Calu3 (cell line): ENCODE measurements around the gene PDE4B. TPM values are rescaled to one million over a fixed set of nuclear protein-coding genes. Genes with fewer than 3 reads are reported as not detected.

ENCODE experiments used
- BruUV-seq: library from RNA; stranded (reverse); fragments of 400-500 nt; replicated peaks from 2 replicates; lab custom pipeline; 2021; lab: Mats Ljungman, UMichigan
- CTCF ChIA-PET: fragments of 300-600 bp; sonication (Branson Sonifier 250); formaldehyde crosslinking; loops from one replicate; lab custom pipeline; 2022; ENCODE audit warnings: antibody characterized with exemption; lab: Charles Lee
- DNase-seq: peaks from one replicate; pipeline ENCODE4 v3.0.0; 2022
- H3K27ac Mint-ChIP-seq: one replicate; pipeline ENCODE4 v1.8.0; 2022; ENCODE audit warnings: mixed read lengths; ENCODE audit not compliant: unreplicated experiment
- H3K27me3 Mint-ChIP-seq: one replicate; pipeline ENCODE4 v1.8.0; 2022; ENCODE audit warnings: mixed read lengths; ENCODE audit not compliant: unreplicated experiment
- H3K36me3 Mint-ChIP-seq: one replicate; pipeline ENCODE4 v1.8.0; 2022; ENCODE audit warnings: mild to moderate bottlenecking, moderate library complexity, mixed read lengths; ENCODE audit not compliant: insufficient read depth, unreplicated experiment
- H3K4me1 Mint-ChIP-seq: one replicate; pipeline ENCODE4 v1.8.0; 2022; ENCODE audit warnings: mild to moderate bottlenecking, low read depth, mixed read lengths; ENCODE audit not compliant: unreplicated experiment
- H3K4me3 Mint-ChIP-seq: one replicate; pipeline ENCODE4 v1.8.0; 2022; ENCODE audit warnings: mild to moderate bottlenecking, low read depth, moderate library complexity, mixed read lengths; ENCODE audit not compliant: unreplicated experiment
- H3K9me3 Mint-ChIP-seq: one replicate; pipeline ENCODE4 v1.8.0; 2022; ENCODE audit warnings: low read depth, mixed read lengths; ENCODE audit not compliant: unreplicated experiment
- intact Hi-C: fragments of 100-400 bp; cut with micrococcal nuclease; formaldehyde crosslinking; loops from one replicate; pipeline ENCODE4 v1.10.0; 2022; ENCODE audit not compliant: unreplicated experiment
- total RNA-seq: library from RNA; stranded (reverse); gene quantifications from 2 replicates; pipeline ENCODE4 v1.2.3, GENCODE V29; 2022
- TF ChIP-seq, protein P1 (sequence below): fragments of 200-600 bp; IDR thresholded peaks from one replicate; pipeline ENCODE4 v1.8.0; 2022; ENCODE audit warnings: antibody characterized with exemption; ENCODE audit not compliant: unreplicated experiment

PDE4B gene
- total RNA-seq, 1 experiment from 2014 or later, result 2.9 TPM

DNA sequence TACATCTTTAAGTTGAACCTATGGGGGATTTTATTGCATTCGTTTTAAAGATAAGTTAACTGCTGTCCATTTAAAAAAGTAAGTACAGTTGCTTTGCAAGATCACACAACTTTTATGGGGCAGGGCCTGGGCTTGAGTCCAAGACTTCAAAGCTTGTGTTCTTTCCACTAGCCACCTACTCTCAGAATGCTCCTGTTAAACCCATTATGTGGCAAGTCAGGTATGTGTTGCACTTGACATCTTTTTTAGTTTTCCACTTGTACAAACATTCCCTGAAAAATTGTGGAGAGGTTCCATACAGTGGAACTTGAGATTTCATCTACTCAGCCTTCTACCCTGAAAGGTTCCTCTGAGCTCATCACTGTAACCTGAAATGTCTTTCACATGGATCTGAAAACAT lies 505.8 kb downstream of the PDE4B start:
- intact Hi-C loops, result no loop called here
- Mint-ChIP-seq H3K27me3 (no peaks in the 10 kb centered on the region), H3K9me3 (no peaks in the 10 kb centered on the region), H3K36me3 (peaks cover 4% of the 10 kb centered on the region), H3K4me3 (no peak overlapping the region), H3K27ac (peak overlapping the region; percentile 18), H3K4me1 (peaks cover 59% of the 10 kb centered on the region)
- CTCF ChIA-PET, result interaction anchor here (0.7 kb wide), 1 partner anchor 90 kb away, joined by 3 read pairs; no protein-coding TSS in a partner anchor
- peak; percentile 44 for DNase-seq
- no TSS peak for BruUV-seq
- TF ChIP-seq, protein P1, sequence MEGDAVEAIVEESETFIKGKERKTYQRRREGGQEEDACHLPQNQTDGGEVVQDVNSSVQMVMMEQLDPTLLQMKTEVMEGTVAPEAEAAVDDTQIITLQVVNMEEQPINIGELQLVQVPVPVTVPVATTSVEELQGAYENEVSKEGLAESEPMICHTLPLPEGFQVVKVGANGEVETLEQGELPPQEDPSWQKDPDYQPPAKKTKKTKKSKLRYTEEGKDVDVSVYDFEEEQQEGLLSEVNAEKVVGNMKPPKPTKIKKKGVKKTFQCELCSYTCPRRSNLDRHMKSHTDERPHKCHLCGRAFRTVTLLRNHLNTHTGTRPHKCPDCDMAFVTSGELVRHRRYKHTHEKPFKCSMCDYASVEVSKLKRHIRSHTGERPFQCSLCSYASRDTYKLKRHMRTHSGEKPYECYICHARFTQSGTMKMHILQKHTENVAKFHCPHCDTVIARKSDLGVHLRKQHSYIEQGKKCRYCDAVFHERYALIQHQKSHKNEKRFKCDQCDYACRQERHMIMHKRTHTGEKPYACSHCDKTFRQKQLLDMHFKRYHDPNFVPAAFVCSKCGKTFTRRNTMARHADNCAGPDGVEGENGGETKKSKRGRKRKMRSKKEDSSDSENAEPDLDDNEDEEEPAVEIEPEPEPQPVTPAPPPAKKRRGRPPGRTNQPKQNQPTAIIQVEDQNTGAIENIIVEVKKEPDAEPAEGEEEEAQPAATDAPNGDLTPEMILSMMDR, result no peak

DNA sequence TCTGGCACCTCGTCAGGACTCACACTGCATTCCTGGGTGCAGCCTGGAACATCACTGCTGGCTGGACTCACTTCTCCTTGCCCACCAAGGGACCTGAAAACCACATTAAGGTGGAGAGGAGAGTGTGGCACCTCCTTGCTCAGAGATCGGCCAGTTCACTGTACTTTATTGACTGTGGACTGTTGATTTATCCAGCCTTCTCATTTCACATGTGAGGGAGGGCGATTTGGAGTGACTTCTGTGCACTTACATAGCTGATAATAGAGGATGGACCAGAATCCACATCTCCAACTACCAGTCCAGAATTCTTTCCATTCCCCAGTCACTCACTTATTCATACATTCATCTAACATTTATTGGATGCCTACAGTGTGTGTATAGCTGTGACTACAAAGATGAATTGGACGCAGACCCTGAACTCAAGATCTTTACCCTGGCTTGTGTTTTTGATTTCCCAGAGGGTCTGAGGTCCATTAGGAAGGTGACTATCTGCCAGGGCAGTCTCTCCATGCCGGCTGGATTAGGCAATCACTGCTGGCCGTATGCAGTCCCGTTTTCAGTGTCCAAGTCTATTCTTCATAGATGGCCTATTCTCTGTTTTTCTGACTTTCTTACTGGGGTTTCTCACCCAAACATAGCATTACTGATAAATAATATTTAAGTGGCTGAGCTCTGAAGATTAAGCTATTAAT lies 507.7 kb downstream of the PDE4B start:
- no peak for DNase-seq
- intact Hi-C loops, result no loop called here
- TF ChIP-seq, protein P1, result no peak
- CTCF ChIA-PET, result no interaction called here
- Mint-ChIP-seq H3K4me3 (no peak overlapping the region), H3K36me3 (peaks cover 4% of the 10 kb centered on the region), H3K9me3 (no peaks in the 10 kb centered on the region), H3K4me1 (peaks cover 54% of the 10 kb centered on the region), H3K27ac (no peak overlapping the region), H3K27me3 (no peaks in the 10 kb centered on the region)
- BruUV-seq, result no TSS peak

DNA sequence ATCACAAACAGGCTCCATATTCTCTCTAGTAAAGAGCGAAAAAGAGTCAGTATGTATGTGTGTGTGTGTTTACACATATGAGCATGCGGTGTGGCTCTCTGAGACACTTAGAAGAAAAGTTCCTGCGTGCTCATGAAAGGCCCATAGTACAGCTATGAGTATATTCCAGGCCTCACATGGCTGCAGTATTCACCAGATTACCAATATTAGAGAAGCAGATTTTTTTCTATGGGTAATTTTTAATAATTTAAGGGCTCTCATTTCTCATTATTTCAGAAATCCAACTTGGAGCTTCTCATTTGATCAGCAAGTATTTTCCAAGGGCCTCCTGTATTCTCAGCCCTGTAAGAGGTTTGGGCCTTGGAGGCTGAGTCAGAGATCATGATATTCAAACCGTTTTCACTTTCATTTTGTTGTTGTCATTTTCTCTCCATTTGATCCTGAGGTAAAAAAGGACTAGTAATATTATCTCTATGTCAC lies 508.3 kb downstream of the PDE4B start:
- CTCF ChIA-PET, result no interaction called here
- TF ChIP-seq, protein P1, result no peak
- no peak overlapping the region for H3K4me3 Mint-ChIP-seq
- H3K27ac Mint-ChIP-seq, result peak overlapping the region; percentile 58
- no TSS peak for BruUV-seq
- no peaks in the 10 kb centered on the region for H3K9me3 Mint-ChIP-seq
- peaks cover under 1% of the 10 kb centered on the region for H3K36me3 Mint-ChIP-seq
- no peak for DNase-seq
- intact Hi-C loops, result no loop called here
- no peaks in the 10 kb centered on the region for H3K27me3 Mint-ChIP-seq
- H3K4me1 Mint-ChIP-seq, result peaks cover 48% of the 10 kb centered on the region

DNA sequence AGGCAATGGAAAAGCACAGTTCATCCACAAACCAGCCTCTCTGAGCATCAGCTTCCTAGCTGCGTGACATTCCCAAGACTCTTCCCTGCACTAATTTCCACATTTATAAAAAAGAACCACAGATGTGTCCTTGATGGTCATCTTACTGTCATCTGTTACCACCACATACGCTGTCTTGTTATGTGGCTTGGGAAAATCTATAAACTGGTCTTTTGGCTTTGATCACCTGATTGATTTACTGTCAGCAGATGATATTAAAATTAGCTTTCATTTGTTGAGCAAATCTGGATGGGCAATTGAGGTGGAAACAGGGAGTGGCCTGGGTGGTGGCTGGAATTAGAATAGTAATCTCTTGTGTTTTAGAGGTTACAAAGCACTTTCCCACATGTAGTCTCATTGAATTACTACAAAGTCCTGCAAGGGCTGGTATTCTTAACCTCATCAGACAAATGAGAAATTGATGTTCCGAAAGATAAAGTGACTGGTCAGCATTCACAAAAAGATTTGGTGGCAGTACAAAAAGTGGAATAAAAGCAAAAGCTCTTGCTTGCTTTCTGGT lies 509.6 kb downstream of the PDE4B start:
- intact Hi-C loops, result no loop called here
- no peak overlapping the region for H3K27ac Mint-ChIP-seq
- no peaks in the 10 kb centered on the region for H3K9me3 Mint-ChIP-seq
- TF ChIP-seq, protein P1, result no peak
- no peaks in the 10 kb centered on the region for H3K36me3 Mint-ChIP-seq
- peaks cover 35% of the 10 kb centered on the region for H3K4me1 Mint-ChIP-seq
- H3K4me3 Mint-ChIP-seq, result no peak overlapping the region
- no TSS peak for BruUV-seq
- no peaks in the 10 kb centered on the region for H3K27me3 Mint-ChIP-seq
- DNase-seq, result no peak
- CTCF ChIA-PET, result interaction anchor here (0.6 to 1.2 kb wide), 2 partner anchors 8 to 9 kb away, joined by 3 to 5 read pairs; no protein-coding TSS in a partner anchor
